Measurements from ENCODE around the gene TBL3. TPM values are rescaled to one million over a fixed set of nuclear protein-coding genes. Genes with fewer than 3 reads are reported as not detected.

Gene TBL3
- polyA plus RNA-seq, 4 donors, result 27.8 to 49.6 (median 41.1) TPM

DNA sequence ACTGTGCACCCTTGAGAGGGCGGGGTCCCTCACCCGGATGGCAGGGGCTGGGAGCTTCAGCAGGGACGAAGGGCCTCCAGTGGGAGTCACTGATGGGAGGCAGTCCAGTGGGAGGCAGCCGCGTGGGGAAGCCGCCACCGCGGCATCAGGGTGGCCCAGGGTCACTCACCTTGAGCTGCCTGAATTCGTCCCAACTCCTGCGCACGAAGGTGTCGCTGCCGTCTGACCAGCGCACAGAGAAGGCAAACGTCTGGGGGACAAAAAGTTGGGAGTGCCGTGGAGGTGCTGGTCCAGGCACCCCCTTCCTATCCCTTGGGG, 8.9 kb downstream of the TBL3 start:
- no peak for DNase-seq (ENCODE audit: low read depth in 4 of 4, low spot score in 2 of 4)

DNA sequence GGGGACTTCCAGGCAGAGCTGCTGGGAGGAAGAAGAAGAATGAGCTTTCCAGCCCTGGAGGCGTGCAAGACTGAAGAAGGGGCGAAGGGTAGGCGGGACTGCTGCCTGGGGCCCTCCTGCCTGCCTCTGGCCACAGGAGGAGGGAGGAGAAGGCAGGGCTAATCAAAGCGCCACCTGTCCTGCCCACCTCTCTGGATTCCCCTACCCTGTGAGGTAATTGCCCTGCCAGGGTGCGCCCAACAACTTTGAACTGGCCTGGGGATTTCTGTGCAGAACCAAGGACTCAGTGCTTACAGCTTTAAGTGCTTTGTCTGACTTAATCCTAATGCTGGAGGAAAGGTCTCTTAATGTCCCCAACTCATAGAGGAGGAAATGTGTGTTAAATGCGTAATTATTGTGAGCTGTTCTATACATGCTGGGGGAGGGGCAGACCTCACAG, 9.6 kb downstream of the TBL3 start, which contains the start of gene NOXO1:
NOXO1 (minus strand) TSS at position 72 of the 439 bp plus-strand sequence. CDS start 290 bp downstream, outside the sequence.
- no peak for DNase-seq (ENCODE audit: low read depth in 4 of 4, low spot score in 2 of 4)

DNA sequence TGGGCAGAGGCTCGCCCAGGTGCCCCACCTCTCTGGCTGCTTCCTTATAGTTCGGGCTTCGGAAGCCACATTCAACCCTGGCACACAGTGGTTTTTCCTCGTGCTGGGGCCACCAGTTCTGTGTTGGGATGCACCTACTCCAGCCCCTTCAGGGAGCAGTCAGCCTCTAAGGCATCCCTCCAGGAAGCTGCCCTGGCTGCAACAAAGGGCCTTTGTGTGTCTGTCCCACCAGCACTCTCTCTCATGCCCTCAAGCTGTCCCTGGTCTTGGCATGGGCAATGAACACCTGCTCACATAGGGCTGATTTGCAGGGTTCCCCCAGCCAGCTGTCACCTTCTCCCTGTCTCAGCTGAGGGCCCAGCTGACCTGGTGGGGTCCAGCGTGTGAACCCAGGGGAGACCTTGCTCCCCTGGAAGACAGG, 10.2 kb downstream of the TBL3 start:
- no peak for DNase-seq (ENCODE audit: low read depth in 4 of 4, low spot score in 2 of 4)

DNA sequence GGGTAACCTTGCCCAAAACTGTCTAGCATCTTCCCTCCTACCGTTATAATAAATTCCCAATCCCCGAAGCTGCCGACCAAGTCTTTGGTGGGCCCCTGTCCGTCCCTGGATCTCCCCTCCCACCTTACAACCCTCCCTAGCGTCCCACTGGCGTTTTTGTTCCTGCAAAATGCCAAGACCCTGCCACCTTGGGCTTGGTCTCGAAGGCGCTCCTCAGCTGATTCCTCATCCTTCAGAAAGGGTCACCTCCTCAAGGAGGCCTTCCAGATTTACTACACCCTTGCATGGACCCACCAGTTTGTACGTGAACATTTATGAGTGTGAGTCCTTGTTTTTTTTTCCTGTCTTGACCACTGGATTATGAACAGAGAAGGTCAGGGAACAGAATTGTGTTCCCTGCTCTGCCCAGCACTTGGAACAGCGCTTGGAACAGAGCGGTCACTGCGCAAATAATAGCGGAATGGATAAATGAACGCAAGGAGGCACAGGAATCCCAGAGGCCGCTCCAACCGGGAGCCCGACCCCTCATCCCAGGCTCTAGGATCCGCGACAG, 11.2 kb downstream of the TBL3 start:
- DNase-seq (ENCODE audit: low read depth in 4 of 4, low spot score in 2 of 4), result no peak

DNA sequence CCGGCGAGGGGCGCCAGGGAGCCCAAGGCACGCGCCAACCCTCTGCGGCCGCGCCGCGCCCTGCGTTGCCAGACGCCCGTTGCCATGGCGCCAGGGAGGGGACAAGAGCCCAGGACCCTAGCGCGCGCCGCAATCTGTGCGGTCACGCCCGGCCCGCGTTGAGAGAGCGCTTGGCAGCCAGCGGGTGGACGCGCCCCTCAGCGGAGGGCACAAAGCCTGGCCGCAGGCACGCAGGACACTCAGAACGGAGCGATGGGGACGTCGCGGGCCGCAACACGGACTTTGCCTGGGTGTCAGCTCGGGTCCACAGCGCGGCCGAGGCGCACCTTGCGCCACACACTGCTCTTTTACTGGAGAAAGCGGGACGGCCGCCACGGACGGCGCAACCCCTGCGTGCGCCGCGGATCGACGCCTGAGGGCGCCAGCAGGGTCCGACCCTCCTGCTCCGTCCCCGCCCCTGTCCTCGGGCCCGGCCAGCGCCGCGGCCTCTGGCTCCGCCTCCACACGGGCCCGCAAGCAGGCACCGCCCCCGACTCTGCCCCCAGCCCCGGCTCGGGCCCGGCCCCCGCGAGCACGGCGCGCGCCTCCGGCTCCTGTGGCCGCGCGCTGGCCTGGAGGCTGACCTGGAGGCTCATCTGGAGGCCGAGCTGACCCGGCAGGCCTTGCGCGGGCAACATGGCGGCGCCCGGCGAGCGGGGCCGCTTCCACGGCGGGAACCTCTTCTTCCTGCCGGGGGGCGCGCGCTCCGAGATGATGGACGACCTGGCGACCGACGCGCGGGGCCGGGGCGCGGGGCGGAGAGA, 11.9 kb downstream of the TBL3 start, which contains the start of gene GFER:
GFER (plus strand) TSS at position 650 of the 803 bp plus-strand sequence; CDS start at position 676, 26 bp downstream.
- peak in 3 of 4 donors; percentile 78 to 86 (median 79) for DNase-seq (ENCODE audit: low read depth in 4 of 4, low spot score in 2 of 4)

DNA sequence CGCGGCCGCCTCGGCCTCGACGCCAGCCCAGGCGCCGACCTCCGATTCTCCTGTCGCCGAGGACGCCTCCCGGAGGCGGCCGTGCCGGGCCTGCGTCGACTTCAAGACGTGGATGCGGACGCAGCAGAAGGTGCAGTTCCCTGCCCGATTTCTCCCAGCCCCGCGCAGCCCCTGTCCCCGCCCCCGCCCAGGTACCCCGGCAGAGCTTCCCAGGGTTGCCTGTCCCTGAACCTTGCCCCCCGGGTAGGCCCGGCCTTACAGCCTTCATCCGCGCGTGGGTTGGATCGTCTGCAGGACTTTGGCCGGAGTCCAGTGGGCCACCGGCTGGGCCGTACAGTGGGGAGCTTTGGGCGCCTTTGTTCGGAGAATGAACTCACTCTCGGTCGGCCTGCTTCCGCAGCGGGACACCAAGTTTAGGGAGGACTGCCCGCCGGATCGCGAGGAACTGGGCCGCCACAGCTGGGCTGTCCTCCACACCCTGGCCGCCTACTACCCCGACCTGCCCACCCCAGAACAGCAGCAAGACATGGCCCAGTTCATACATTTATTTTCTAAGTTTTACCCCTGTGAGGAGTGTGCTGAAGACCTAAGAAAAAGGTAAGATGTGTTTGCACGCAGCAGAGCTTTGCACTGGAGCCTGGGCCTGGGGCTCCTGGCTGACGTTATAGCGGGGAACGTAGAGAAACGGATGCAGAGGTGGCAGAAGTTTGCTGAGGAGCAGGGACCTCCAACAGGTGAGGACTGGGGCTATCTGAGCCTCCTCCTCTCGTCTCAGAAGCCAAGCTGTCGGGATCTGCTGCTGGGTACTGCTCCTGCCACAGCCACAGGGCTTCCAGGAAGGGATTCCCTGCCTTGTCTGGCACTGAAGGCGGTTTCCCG, 12.7 kb downstream of the TBL3 start:
- DNase-seq (ENCODE audit: low read depth in 4 of 4, low spot score in 2 of 4), result no peak

DNA sequence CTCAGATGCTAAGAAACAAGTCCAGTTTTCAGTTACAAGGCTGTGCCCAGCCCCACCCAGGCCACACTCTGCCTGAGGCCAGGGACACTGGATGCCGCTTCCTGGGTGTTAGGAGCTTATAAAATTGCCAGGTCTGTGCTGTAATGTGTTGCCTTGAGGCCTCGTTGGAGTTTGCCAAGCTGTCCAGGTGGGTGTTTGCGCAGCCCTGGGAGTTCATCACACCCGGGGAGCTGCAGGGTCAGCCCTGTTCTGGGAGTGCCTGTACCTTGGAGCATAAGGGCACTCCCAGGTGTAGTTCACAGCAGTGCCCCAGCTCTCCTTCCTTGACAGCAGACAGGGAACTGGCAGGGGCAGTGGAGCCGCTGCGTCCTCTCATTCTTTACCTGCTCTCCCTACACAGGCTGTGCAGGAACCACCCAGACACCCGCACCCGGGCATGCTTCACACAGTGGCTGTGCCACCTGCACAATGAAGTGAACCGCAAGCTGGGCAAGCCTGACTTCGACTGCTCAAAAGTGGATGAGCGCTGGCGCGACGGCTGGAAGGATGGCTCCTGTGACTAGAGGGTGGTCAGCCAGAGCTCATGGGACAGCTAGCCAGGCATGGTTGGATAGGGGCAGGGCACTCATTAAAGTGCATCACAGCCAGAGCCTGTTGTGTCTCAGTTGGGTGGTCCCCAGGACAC, 13.8 kb downstream of the TBL3 start:
- DNase-seq (ENCODE audit: low read depth in 4 of 4, low spot score in 2 of 4), result no peak

DNA sequence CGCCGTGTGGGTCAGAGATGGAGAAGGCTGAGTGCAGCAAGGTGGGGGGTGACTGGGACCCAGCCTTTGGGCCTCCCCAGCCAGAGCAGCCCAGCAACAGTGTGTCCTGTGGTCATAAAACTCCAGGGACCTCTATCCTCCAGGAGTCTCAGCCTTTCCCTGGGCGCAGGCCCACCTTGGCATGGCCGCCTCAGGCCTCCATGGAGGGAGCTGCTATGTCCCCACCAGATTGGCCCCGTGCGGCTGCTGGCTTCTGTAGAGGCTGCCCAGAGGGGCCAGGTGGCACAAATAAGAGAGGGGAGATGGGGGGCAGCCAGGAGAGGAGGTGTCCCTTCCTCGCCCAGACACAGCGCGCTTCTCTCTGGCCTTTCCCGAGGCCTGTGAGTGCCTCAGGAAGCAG, 15.3 kb downstream of the TBL3 start:
- DNase-seq (ENCODE audit: low read depth in 4 of 4, low spot score in 2 of 4), result no peak

DNA sequence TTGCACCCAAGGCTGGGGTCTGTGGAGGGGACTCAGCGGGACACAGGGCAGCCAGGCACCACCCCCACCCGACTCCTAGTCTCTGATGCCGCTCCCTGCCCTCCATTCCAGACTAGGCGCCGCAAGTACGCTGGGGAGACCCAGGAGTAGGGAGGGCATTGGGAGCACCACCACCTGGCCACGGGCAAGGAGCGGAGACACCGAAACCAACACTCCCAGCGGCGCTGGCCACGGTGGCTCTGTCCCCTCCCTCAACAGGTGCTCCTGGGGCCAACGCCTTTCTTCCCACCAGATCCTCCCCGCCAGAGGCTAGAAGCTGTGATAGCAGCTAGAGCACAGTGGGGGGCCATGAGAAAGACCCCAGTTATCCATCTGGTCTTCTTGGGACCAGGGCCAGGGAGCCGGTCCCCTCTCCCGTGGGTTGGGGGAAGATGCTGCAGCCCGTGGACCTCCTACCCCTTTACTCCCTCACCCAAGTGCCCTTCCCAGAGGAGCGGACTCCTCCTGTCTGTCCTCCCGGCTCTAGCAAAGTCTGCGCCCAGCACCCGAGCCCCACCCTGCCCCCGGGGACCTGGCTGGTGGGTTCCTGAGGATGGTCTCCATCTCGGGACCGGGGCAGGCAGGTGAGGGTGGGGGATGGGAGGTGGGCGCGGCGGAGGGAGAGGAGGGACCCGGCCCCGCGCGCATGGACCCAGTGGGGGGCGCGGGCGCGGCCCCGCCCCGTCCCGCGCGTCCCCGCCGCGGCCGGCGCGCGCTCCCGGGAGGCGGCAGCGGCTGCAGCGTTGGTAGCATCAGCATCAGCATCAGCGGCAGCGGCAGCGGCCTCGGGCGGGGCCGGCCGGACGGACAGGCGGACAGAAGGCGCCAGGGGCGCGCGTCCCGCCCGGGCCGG, 17.6 kb downstream of the TBL3 start, which contains the start of gene SYNGR3:
SYNGR3 (plus strand) TSS at position 762 of the 892 bp plus-strand sequence. CDS start 133 bp downstream, outside the sequence.
- DNase-seq (ENCODE audit: low read depth in 4 of 4, low spot score in 2 of 4), result no peak

DNA sequence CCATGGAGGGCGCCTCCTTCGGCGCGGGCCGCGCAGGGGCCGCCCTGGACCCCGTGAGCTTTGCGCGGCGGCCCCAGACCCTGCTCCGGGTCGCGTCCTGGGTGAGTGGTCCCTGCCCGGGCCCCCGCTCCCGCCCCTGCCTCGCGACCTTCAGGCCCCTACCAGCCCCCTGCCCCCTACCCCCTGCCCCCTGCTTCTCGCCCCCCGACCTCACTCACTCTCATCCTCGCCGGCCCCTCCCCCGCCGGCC, 18.2 kb downstream of the TBL3 start:
- no peak for DNase-seq (ENCODE audit: low read depth in 4 of 4, low spot score in 2 of 4)

DNA sequence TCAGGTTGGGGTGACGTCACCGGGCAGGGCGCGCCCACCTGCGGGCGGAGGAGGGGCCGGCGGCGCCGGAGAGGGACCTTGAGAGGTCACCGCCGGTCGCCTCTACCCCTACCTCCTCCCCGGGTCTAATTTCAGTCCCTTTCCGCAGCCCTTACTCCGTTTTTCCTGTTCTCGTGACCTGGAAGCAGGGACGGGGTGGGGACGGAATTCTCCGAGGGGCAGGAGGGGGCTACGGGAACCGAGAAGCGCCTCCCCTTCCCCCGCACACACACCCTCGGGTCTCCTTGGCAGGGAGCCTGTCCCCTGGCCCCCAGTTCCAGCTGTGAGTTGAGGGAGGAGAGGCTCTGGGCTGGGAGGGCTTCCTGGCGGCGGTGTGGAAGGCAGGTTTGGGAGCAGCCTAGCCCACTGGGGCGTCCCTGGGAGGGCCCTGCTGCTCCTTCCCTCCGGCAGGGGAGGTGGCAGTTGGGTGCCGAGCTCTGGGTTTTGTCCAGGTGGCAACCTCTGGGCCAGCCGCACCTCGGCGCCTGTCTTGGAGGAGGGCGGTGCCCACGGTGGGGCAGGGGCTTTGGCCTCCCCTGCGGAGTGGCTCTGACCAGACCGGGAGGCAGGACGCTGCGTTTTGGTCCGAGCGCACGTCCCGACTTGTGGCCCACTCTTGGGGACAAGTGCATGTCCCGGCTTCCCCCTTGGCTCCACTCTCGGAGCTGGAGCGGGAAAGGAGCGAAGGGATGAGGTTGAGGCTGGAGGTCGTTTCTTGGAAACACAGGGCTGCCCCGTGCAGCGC, 18.7 kb downstream of the TBL3 start:
- no peak for DNase-seq (ENCODE audit: low read depth in 4 of 4, low spot score in 2 of 4)

DNA sequence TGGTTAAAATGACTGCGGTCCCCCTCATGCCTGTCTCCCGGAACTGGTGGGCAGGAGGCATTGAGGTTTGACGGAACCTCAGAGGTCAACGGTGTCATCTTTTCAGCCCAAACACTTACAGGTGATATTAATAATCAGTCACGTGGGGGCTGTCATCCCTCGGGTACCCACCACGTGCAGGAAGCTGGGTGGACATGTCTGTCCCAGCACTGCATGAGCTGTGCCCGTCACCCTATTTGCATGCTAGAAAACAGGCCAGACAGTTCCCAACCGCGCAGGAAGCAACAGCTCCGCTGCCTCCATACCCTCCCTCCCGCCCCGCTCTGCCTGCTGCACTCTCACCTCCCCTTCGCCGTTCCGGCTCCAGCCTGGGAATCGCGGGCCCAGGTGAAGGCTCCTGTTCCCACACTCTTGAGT, 19.3 kb downstream of the TBL3 start:
- no peak for DNase-seq (ENCODE audit: low read depth in 4 of 4, low spot score in 2 of 4)

DNA sequence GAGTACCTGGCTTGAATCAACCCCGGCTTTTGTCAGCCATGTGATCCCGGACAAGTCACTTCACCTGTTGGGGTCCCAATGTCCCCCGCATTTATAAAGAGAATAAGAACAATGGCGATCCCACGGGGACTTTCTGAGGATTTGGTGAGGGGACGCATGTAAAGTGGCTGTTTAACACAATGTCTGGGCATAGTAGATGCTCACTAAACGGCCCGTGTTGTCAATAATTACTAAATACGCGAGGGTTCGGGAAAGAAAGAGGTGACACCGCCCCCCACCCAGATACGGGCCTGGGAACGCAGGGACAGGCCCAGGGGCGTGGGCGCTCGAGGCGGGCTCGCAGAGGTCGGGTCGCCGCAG, 19.7 kb downstream of the TBL3 start:
- DNase-seq (ENCODE audit: low read depth in 4 of 4, low spot score in 2 of 4), result no peak

DNA sequence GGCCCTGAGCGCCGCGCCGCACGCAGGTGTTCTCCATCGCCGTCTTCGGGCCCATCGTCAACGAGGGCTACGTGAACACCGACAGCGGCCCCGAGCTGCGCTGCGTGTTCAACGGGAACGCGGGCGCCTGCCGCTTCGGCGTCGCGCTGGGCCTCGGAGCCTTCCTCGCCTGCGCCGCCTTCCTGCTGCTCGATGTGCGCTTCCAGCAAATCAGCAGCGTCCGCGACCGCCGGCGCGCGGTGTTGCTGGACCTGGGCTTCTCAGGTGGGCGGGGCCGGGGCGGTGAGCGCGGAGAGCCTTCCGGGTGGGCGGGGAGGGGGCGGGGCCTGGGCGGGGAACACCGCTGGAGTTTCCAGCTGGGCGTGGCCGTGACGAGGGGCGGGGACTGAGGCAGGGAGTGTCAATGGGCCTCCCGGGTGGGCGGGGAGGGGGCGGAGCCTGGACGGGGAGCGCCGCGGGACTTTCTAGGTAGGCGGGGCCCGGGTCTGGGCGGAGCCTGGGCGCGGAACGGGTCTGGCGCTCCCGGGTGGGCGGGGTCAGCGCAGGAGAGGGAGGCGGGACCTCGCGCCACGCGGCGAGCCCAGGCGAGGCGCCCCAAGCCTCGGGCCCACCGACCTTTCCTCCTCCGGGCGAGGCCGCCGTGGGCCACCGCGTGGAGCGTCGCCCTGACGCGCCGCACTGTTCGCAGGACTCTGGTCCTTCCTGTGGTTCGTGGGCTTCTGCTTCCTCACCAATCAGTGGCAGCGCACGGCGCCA, 20.3 kb downstream of the TBL3 start:
- DNase-seq (ENCODE audit: low read depth in 4 of 4, low spot score in 2 of 4), result peak in 3 of 4 donors; percentile 65 to 77 (median 70)

DNA sequence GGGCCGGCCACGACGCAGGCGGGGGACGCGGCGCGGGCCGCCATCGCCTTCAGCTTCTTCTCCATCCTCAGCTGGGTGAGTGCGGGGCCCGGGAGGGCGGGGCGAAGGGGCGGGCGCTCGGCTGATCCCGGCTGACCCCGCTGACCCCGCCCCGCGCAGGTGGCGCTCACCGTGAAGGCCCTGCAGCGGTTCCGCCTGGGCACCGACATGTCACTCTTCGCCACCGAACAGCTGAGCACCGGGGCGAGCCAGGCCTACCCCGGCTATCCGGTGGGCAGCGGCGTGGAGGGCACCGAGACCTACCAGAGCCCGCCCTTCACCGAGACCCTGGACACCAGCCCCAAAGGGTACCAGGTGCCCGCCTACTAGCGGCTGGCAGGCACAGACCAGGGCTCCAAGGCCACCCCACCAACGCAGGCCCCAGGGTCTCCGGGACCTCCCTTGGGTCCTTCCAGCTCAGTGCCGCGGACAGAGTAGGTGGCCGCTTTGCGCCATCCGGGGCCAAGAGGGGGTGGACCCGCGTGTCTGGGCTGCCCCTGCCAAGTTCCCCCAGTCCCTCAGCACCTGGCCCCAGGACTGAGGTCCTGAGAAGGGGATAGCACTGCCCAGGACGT, 21.0 kb downstream of the TBL3 start:
- no peak for DNase-seq (ENCODE audit: low read depth in 4 of 4, low spot score in 2 of 4)

DNA sequence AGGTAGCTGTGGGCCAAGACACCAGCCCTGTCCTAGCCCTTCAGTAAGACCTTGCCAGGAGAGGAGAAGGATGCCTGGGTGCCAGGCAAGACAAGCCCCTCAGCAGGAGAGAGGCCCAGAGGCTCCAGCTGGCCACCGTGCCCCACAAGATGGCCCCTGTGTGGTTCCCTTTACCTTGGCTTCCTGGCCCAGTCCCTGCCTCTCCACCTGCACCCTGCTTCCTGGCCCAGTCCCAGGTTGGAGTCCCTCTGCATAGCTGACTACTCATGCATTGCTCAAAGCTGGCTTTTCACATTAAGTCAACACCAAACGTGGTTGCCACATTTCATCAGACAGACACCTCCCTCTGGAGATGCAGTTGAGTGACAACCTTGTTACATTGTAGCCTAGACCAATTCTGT, 21.9 kb downstream of the TBL3 start:
- DNase-seq (ENCODE audit: low read depth in 4 of 4, low spot score in 2 of 4), result no peak

DNA sequence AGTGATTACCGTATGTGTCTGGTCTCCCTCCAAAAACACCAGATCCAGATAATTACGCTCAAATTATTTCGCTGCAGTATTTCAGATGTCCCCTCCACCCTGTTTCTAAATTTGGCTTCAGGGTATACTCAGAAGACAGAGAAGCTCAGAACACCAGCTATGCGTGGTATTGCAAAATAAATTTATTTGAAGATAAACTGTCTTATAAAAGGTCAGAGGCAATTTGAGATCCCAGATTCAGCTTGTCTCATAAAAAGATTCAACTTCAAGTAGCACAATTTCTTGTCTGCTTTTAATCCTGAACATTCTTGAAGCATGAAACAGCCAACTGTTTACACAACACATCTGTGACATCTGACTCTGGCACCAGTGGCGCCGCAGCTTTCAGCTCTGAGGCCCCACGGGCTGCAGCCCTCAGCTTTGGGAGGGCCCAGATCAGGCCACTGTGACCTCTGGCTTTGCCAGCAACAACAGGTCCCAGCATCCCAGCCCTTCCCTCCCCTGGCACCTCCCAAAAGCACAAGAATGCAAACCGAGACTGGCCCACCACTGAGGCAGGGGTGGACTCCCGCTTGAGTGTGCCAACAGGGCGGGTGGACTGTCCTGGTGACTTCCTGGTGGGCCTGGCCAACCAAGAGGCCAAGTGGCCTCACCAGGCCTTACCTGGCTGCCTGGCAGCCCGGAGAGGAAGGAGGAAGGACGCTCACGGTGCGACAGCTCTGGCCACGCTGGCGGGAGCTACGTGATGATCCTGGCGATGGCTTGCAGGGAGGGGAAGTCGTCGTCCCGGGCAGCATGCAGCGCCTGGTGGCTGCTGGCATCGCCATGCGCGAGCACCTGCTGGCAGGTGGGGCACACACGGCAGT, 25.9 kb downstream of the TBL3 start:
- DNase-seq (ENCODE audit: low read depth in 4 of 4, low spot score in 2 of 4), result no peak

Measured in left renal cortex interstitium (tissue), 4 donors.